HepG2 (cell line): ENCODE data around the gene ZSWIM6. TPM values are rescaled to one million over a fixed set of nuclear protein-coding genes. Genes with fewer than 3 reads are reported as not detected.

Experiments used
- HNF1A ChIP-seq, 2 experiments: sonication (generic) in 1 of 2; formaldehyde crosslinking in 1 of 2; IDR thresholded peaks; 2 replicates each; pipeline versions ENCODE4 v1.4.0 to v1.6.1; 2016 to 2020; ENCODE audit warnings: borderline replicate concordance in 1 of 2, low read depth in 1 of 2, mild to moderate bottlenecking in 1 of 2, missing genetic modification reagents in 1 of 2
- MED8 ChIP-seq: sonication (generic); formaldehyde crosslinking; IDR thresholded peaks from 2 replicates; pipeline ENCODE4 v1.8.1; 2023; ENCODE audit warnings: mild to moderate bottlenecking, missing genetic modification reagents; ENCODE audit not compliant: insufficient replicate concordance
- SP2 ChIP-seq: sonication (generic); formaldehyde crosslinking; IDR thresholded peaks from 2 replicates; pipeline ENCODE4 v1.5.1; 2020; ENCODE audit warnings: mild to moderate bottlenecking, missing genetic modification reagents
- TRIM22 ChIP-seq: fragments of 450-650 bp; IDR thresholded peaks from 2 replicates; pipeline ENCODE4 v1.6.1; 2017
- ZBTB21 ChIP-seq: sonication (generic); formaldehyde crosslinking; IDR thresholded peaks from 2 replicates; pipeline ENCODE4 v1.4.0; 2020; ENCODE audit warnings: missing genetic modification reagents
- ZBTB7B ChIP-seq: sonication (generic); formaldehyde crosslinking; IDR thresholded peaks from 2 replicates; pipeline ENCODE4 v1.4.0; 2020; ENCODE audit warnings: missing genetic modification reagents
- ZNF318 ChIP-seq: sonication (generic); formaldehyde crosslinking; IDR thresholded peaks from 2 replicates; pipeline ENCODE4 v1.4.0; 2020; ENCODE audit warnings: mild to moderate bottlenecking, missing genetic modification reagents
- ZNF326 ChIP-seq: sonication (generic); formaldehyde crosslinking; IDR thresholded peaks from 2 replicates; pipeline ENCODE4 v1.4.0; 2020; ENCODE audit warnings: missing genetic modification reagents, borderline replicate concordance
- ZNF460 ChIP-seq: sonication (generic); formaldehyde crosslinking; IDR thresholded peaks from 2 replicates; pipeline ENCODE4 v1.5.1; 2020; ENCODE audit warnings: missing genetic modification reagents, mild to moderate bottlenecking, borderline replicate concordance
- ZNF589 ChIP-seq: sonication (generic); formaldehyde crosslinking; conservative IDR thresholded peaks from 2 replicates; pipeline ENCODE4 v1.8.0; 2022; ENCODE audit warnings: mild to moderate bottlenecking, moderate library complexity, missing genetic modification reagents
- ZNF639 ChIP-seq: conservative IDR thresholded peaks from 2 replicates; pipeline ENCODE4 v1.6.1; 2018; ENCODE audit warnings: missing genetic modification reagents
- polyA plus RNA-seq, 8 experiments: library from polyadenylated mRNA; depleted of rRNA in 3 of 8; stranded (reverse) in 7 of 8; unstranded in 1 of 8; fragments of >200 nt; fragmentation: Illumina TruSeq in 4 of 8; extraction: Trizol in 4 of 8; gene quantifications; 2 replicates each; pipeline versions ENCODE4 v1.2.1 to v1.2.3, GENCODE V29; 2011 to 2016; ENCODE audit warnings: low read depth in 4 of 8, missing spikeins in 1 of 8, mixed read lengths in 1 of 8; ENCODE audit not compliant: insufficient read depth in 1 of 8
- total RNA-seq, 5 experiments: library from RNA; depleted of rRNA; stranded (reverse); fragments of >200 nt; fragmentation: Illumina TruSeq; extraction: Trizol; gene quantifications; 2 replicates each; pipeline ENCODE4 v1.2.3, GENCODE V29; 2016; ENCODE audit warnings: low read depth in 1 of 5

The ZSWIM6 gene
- total and polyA plus RNA-seq, 2 of the 13 experiments (the other 11 are each of a cell fraction or from before 2014, with no cell fraction given): 0.82 to 1.9 TPM

- TF ChIP-seq MED8 (no peak), SP2 (no peak), ZBTB21 (CRISPR knock-in tag) (peak; percentile 59; the same call in 1 of the 2 replicates), ZNF639 (CRISPR knock-in tag) (no peak), ZBTB7B (CRISPR knock-in tag) (peak; percentile 53; the same call in 1 of the 2 replicates), ZNF589 (no peak), ZNF318 (CRISPR knock-in tag) (no peak), HNF1A (IDR thresholded peaks at IDR 0.05; ENCODE audit: low read depth) (no peak), HNF1A (CRISPR knock-in tag; IDR thresholded peaks at IDR 0.05; ENCODE audit: borderline replicate concordance) (0 out of 2 replicates have a peak, but pooled peaks have one; percentile 40), ZNF326 (CRISPR knock-in tag) (no peak), TRIM22 (no peak), ZNF460 (CRISPR knock-in tag) (no peak)
Observed at GRCh38 chr5:61301341-61302199, 30.5 kb upstream of the ZSWIM6 start (continued).
